Ecto neural progenitor cell (in vitro differentiated cells): ENCODE measurements around the gene CCR5AS.
"Not testable (repeated sequence)": the region's sequence is repeated elsewhere in the genome, so short reads cannot be mapped to it uniquely, and the experiment has no call there.

Experiments
- DNase-seq: peaks from one replicate; pipeline ENCODE4 v3.0.0-alpha.2; 2018; ENCODE audit warnings: low spot score

CCR5AS gene

GRCh38 chr3:46429250-46429649 is 22.4 kb upstream of the CCR5AS start:
- no peak for DNase-seq

DNA sequence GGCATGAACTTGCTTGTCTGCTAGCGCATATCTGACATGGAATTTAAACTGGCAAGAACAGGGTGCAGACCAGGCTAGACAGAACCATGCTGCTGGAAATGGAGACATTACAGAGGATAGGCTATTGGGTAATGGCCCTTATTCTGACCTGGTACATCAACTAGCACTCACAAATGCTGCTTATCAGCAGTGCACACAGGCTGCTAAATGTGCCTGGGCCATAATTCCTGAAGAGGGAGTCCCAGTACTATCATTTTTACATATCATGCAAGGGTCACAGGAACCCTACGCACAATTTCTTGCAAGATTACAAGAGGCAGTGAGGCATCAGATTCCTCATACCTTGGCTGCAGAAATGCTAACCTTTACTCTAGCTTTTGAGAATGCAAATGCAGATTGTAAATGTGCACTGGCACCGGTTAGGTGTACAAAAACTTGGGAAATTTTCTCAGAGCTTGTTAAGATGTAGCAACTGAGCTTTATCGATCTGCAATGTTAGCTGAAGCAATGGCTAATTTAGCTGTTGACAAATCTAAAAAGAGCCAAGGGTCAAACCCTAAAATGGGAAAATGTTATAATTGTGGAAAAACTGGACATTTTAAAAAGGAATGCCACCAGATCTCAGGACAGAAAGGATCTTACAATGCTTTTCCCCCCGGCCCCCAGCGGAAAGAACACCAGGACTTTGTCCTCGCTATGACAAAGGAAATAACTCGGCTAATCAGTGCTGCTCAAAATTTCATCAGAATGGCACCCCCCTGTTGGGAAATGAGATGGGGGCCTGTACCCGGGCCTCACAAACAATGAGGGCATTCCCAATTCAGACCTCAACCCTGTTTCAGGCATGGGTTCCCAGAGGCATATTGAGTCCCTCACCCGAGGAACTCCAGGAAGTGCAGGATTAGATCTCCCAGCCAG is 21.3 kb upstream of the CCR5AS start:
- DNase-seq = no peak

DNA sequence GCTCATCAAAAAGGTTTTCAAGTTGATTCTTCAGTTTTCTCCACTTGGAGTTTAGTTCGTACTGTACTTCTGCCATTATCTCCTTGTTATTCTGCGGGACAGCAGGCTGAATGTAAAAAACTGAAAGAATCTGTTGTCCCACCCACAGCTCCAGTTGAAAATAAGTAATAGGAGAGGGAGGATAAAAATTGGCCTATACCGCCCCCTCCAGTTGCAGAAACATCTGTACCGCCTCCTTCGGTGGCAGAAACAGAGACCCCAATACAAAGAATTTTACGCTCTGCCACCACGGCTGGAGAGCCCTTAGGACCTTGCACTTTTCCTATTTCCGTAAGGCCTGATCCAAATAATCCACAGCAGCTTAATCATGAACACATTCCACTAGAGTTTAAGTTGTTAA is 20.5 kb upstream of the CCR5AS start:
- not testable (repeated sequence) for DNase-seq

DNA sequence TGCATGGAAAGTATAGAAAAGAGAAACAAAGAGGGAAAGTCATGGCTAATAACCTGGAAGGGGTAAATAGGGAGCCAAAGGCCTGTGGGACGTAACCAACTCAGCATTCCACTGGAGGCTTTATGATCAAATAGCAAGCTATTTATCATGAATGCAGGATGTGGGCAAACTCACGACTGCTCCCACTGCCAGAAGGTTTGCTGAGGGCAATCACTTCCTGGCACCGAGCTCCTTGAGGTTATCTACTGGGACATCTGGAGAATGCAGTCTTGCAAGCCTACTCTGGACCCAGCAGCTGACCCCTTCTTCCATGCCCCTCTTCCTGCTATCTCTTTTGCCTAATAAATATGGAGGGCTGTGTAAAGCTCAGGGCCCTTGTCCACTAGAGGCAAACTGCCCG is 19.6 kb upstream of the CCR5AS start:
- DNase-seq = not testable (repeated sequence)

GRCh38 chr3:46423588-46423987 is 16.7 kb upstream of the CCR5AS start:
- DNase-seq = no peak

GRCh38 chr3:46422617-46423016 is 15.8 kb upstream of the CCR5AS start:
- DNase-seq = no peak

GRCh38 chr3:46420931-46421330 is 14.1 kb upstream of the CCR5AS start:
- no peak for DNase-seq

DNA sequence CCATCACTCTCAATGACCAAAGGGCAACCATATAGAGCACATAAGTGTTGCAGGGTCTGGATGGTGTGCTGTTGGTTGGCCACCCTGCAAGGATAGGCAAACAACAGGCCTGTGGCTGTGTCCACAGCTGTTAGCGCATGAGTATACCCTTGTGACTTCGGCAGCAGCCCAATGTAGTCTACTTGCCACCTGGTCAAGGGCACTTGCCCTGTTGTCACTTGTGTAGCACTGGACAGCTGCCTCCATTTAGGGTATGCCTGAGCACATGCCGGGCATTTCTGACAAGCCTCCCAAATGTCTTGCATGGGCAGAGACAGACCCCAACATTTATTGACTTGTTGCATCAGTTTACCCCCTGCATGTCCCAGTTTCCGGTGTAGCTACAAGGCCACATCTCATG is 12.9 kb upstream of the CCR5AS start:
- DNase-seq = no peak

- no peak for DNase-seq
Observed at GRCh38 chr3:46417841-46418611, 11.2 kb upstream of the CCR5AS start.

DNA sequence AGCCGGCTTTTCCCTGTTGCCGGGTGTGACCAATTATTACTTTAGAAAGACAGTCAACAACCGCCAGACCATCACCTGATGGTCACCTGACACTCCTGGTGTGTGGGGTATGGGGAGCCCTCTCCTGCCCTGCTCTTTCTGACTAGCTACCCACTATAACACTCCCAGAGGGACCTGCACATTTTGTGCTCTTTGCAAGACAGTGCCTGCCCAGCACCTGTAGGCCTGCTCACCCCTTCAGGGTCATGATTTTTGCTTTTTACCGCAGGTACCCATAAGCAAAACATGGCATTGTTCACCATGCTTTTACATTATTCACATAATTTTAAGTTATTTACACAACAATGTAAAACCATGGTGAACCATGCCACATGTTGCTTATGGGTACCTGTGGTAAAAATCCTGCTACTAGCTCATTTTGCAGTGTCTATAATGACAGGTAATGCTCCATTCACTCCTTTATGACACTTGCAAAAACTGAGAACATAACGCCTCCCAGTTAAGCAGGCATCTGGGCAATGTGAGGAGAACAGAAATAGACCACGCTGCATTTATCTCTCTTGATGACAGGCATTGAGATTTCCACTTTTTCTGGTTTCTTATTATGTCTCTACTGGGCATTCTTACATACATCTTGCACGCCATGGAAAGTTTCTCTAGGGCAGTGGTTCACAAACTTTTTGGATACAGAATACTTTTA is 10.1 kb upstream of the CCR5AS start:
- DNase-seq = no peak

DNA sequence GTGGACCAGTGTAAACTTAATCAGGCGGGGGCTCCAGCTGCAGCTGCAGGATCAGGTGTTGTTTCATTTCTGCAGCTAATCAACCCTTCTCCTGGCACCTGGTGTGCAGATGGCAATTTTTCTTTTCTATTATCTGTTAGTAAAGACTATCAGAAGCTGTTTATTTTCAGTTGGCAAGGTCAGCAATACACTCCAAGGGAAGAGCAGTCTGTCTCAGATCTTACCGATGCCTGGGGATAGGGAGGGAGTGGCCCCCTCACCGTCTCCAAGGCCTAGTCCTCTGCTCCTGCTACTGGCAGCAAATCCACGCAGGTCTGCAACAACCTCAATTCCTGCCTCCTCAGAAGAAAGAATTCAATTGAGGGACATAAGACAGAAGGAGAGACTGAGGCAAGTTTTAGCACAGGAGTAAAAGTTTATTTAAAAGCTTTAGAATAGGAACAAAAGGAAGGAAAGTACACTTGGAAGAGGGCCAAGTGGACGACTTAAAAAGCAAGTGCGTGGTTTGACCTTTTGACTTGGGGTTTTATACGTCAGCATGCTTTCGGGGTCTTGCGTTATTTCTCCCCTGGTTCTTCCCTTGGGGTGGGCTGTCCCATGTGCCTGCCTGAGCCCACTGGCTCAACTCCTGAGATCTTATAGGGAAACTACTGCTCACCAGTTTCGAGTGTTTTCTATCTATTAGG is 9.4 kb upstream of the CCR5AS start:
- DNase-seq = no peak

DNA sequence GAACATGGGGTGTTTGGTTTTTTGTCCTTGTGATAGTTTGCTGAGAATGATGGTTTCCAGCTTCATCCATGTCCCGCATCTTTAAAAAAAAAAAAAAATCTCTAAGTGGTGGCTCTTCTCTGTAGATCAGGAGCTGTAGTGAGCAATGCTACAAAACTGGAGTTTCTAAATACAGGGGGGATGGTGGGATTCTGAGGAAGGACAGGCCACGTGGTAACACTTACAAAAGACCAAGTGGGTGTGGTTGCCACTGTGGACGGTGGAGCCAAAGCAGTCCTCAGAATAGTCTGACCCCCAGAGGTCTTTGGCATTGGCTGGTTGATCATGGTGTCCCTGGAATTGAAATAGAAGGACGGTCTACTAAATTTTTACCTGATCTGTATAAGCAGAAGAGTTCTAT is 7.9 kb upstream of the CCR5AS start:
- no peak for DNase-seq

DNA sequence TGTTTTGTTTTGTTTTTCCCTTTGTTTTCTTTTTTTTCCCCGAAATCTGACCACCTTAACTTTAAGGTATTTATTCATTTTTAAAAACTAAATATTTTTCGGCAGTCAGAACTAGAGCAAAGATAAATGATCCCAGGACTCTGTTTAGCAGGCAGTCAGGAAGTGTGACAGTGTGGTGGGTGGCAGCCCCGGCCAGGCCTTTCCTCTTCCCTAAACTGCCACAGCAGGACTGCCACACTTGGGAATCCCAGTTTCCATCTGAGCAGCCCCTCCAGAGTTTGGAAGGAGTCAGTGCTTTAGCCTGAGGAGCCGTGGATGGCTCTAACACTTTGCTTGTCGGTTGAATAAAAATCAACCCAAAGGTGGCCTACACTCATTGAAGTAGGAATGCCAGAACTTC is 7.1 kb upstream of the CCR5AS start:
- DNase-seq = no peak

- DNase-seq = no peak
Observed at GRCh38 chr3:46412786-46413298, 6.0 kb upstream of the CCR5AS start.

DNA sequence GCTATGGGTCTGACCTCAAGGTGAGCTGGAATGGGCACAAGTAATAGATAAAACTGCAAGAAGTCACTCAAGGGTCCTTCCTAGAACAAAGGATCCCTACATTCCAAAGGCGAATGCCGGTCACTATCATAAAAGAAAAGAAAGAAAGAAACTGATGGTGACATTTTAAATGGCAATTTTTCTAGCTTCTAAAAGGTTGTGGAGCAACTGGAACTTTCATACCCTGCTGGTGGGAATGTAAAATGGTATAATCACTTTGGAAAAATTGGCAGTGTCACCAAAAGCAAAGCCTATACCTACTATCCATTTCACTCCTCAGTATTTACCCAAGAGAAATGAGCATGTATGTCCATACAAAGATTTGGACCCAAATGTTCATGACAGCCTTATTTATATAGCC is 4.4 kb upstream of the CCR5AS start:
- no peak for DNase-seq

- DNase-seq = no peak
Observed at GRCh38 chr3:46410669-46411068, 3.8 kb upstream of the CCR5AS start.

GRCh38 chr3:46409739-46410489 is 3.0 kb upstream of the CCR5AS start:
- no peak for DNase-seq

DNA sequence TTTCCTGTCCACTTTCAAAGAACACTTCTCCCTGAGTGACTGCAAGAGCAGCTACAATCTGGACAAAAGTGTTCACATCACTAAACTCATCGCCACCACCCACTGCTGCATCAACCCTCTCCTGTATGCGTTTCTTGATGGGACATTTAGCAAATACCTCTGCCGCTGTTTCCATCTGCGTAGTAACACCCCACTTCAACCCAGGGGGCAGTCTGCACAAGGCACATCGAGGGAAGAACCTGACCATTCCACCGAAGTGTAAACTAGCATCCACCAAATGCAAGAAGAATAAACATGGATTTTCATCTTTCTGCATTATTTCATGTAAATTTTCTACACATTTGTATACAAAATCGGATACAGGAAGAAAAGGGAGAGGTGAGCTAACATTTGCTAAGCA is 2.0 kb upstream of the CCR5AS start:
- DNase-seq = no peak

GRCh38 chr3:46407970-46408369 is 1.1 kb upstream of the CCR5AS start:
- DNase-seq = no peak

DNA sequence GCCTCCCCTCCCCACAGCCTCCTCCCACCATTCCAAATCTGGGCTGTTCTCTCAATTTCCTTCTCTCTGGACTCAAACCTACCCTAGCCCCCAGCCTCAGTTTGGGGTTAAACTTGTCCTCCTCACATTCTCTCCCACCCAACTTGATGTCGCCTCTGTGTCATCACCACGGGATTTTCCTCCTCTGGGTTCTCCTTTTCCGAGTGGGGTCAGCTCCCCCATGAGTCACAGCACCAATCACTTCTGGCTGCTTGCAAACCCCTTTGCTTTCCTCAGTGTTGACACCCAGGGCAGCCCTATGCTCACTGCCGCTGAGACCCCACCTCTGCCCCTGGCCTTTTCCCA is 451 bp downstream of the CCR5AS start:
- no peak for DNase-seq

- no peak for DNase-seq
Observed at GRCh38 chr3:46405301-46406019, 1.4 kb downstream of the CCR5AS start.
